OCI-M1 (cell line): ENCODE results near the gene ABHD1.

ENCODE experiments used
- DNase-seq: peaks from one replicate; lab custom pipeline; 2025; lab: John Stamatoyannopoulos, UW

ABHD1 gene

GRCh38 chr2:27136751-27137150 is 13.1 kb downstream of the ABHD1 start:
- DNase-seq: no peak

GRCh38 chr2:27137322-27137935 is 13.8 kb downstream of the ABHD1 start:
- no peak for DNase-seq

GRCh38 chr2:27138111-27138510 is 14.5 kb downstream of the ABHD1 start:
- DNase-seq: no peak

- no peak for DNase-seq
These were observed 15.7 kb downstream of the ABHD1 start, which contains the start of gene PRR30 for GRCh38 chr2:27139310-27139709. PRR30 (minus strand) TSS chr2:27139410; CDS start chr2:27138329, 1,081 bp downstream.

GRCh38 chr2:27143285-27143684 is 19.7 kb downstream of the ABHD1 start:
- no peak for DNase-seq

- DNase-seq: no peak
These were observed 22.1 kb downstream of the ABHD1 start for GRCh38 chr2:27145682-27146081.

- DNase-seq: no peak
These were observed 24.3 kb downstream of the ABHD1 start for GRCh38 chr2:27147935-27148334.

GRCh38 chr2:27148801-27149439 is 25.3 kb downstream of the ABHD1 start, which contains the start of gene TCF23:
TCF23 (plus strand) TSS chr2:27149004; CDS start chr2:27149134, 130 bp downstream.
- DNase-seq: no peak

GRCh38 chr2:27149570-27150405 is 26.2 kb downstream of the ABHD1 start:
- DNase-seq: no peak

GRCh38 chr2:27150639-27151230 is 27.1 kb downstream of the ABHD1 start:
- no peak for DNase-seq

GRCh38 chr2:27152102-27152795 is 28.6 kb downstream of the ABHD1 start:
- DNase-seq: no peak

GRCh38 chr2:27152796-27153464 is 29.3 kb downstream of the ABHD1 start:
- DNase-seq: no peak

GRCh38 chr2:27154488-27154887 is 30.9 kb downstream of the ABHD1 start:
- no peak for DNase-seq

GRCh38 chr2:27155069-27155520 is 31.5 kb downstream of the ABHD1 start:
- DNase-seq: no peak

GRCh38 chr2:27158468-27158867 is 34.9 kb downstream of the ABHD1 start:
- DNase-seq: no peak

- no peak for DNase-seq
These were observed 35.7 kb downstream of the ABHD1 start for GRCh38 chr2:27159271-27159670.

GRCh38 chr2:27160191-27160590 is 36.6 kb downstream of the ABHD1 start:
- no peak for DNase-seq

GRCh38 chr2:27162151-27163121 is 38.8 kb downstream of the ABHD1 start:
- peak; percentile 75 for DNase-seq

GRCh38 chr2:27164960-27165763 is 41.5 kb downstream of the ABHD1 start:
- DNase-seq: peak; percentile 29
